Mucosa of rectum (tissue), 2 donors: ENCODE results near the gene HEG1.

Experiments used
- H3K27ac ChIP-seq, 2 donors: one replicate each; pipeline ENCODE4 v1.7.0; 2013; ENCODE audit warnings: inconsistent platforms in 2 of 2, low read depth in 2 of 2, low read length in 2 of 2
- H3K27me3 ChIP-seq, 2 donors: one replicate each; pipeline ENCODE4 v1.7.0; 2013; ENCODE audit warnings: low read length in 2 of 2; ENCODE audit not compliant: control insufficient read depth in 2 of 2, insufficient read depth in 2 of 2
- H3K36me3 ChIP-seq, 2 donors: one replicate each; pipeline ENCODE4 v1.7.0; 2013; ENCODE audit warnings: low read length in 2 of 2; ENCODE audit not compliant: control insufficient read depth in 2 of 2, insufficient read depth in 2 of 2
- H3K4me1 ChIP-seq, 2 donors: one replicate each; pipeline ENCODE4 v1.7.0; 2013; ENCODE audit warnings: low read length in 2 of 2, mild to moderate bottlenecking in 1 of 2; ENCODE audit not compliant: control insufficient read depth in 2 of 2, insufficient read depth in 2 of 2
- H3K4me3 ChIP-seq, 2 donors: one replicate each; pipeline ENCODE4 v1.7.0; 2013; ENCODE audit warnings: low read length in 2 of 2
- H3K9ac ChIP-seq, 2 donors: one replicate each; pipeline ENCODE4 v1.7.0; 2013; ENCODE audit warnings: low read length in 2 of 2, low read depth in 1 of 2, mild to moderate bottlenecking in 1 of 2
- H3K9me3 ChIP-seq, 2 donors: one replicate each; pipeline ENCODE4 v1.7.0; 2013; ENCODE audit warnings: low read length in 2 of 2; ENCODE audit not compliant: control insufficient read depth in 2 of 2
- donor health status: healthy.
- donor health status: Normal muscosa, but diverticular disease.

Gene HEG1

GRCh38 chr3:125048282-125048681 is 7.5 kb downstream of the HEG1 start:
- Histone ChIP-seq H3K27ac (no peak overlapping the region), H3K27me3 (no peaks in the 10 kb centered on the region), H3K9ac (no peak overlapping the region), H3K36me3 (no peaks in the 10 kb centered on the region), H3K4me3 (no peak overlapping the region), H3K4me1 (peaks cover 23 to 28% of the 10 kb centered on the region in 2 donors), H3K9me3 (no peaks in the 10 kb centered on the region)

DNA sequence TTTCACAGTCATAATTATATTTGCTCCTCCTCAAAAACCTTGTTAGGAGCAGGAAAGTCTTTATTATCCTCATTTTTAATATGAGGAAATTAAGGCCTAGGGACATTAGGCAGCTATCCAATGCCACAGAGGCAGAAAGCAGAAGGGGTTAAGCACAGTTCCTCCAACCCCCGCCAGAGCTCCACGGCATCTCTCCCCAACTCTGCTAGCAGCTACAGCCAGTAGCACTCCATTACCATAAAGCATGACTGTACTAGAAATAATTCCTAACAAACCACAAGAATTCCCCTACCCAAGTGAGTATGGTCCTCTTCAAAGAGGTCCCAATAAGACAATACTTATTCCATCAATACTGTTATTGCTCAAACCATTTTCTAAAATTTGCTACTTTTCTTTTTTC is 9.8 kb downstream of the HEG1 start:
- Histone ChIP-seq H3K27ac (no peak overlapping the region), H3K36me3 (no peaks in the 10 kb centered on the region), H3K4me3 (no peak overlapping the region), H3K9ac (no peak overlapping the region), H3K4me1 (peaks cover 22 to 23% of the 10 kb centered on the region in 2 donors), H3K9me3 (no peaks in the 10 kb centered on the region), H3K27me3 (no peaks in the 10 kb centered on the region)

GRCh38 chr3:125045194-125045593 is 10.6 kb downstream of the HEG1 start:
- no peaks in the 10 kb centered on the region for H3K27me3 ChIP-seq
- H3K27ac ChIP-seq: no peak overlapping the region
- no peak overlapping the region for H3K9ac ChIP-seq
- no peaks in the 10 kb centered on the region for H3K9me3 ChIP-seq
- peaks cover 20 to 22% of the 10 kb centered on the region in 2 donors for H3K4me1 ChIP-seq
- H3K4me3 ChIP-seq: no peak overlapping the region
- H3K36me3 ChIP-seq: no peaks in the 10 kb centered on the region

DNA sequence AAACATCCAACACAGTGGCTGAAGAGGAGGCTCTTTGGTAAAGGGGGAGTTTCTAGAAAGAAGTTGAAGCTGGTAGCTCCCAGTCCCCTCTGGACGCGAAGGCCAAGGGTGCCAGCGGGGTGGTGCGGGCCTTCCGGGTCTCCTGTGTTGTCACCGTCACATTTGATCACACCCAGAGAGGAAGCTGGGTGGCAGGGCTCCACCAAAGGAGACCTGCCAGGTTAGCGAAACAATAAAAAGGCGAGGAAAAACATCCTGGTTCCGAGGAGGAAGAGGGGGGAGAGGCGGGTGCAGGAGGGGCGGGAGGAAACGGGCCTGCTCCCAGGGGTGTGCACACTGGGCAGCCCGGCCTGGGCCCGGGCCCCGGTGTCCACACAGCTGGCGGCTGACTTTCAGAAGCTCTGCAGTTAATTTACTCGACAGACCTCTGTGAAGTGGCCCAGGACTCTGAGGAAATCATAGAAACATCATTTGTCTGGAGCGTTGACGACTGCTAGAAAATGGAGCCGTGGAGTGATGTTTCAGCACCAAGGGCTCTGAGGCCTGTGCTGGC is 12.1 kb downstream of the HEG1 start:
- Histone ChIP-seq H3K9ac (peak overlapping the region; percentile 13 to 47), H3K4me1 (peaks cover 23 to 28% of the 10 kb centered on the region in 2 donors), H3K27ac (peak overlapping the region; percentile 72 to 73), H3K9me3 (no peaks in the 10 kb centered on the region), H3K4me3 (peak overlapping the region in 1 of 2 donors; percentile 56), H3K27me3 (no peaks in the 10 kb centered on the region), H3K36me3 (no peaks in the 10 kb centered on the region)

DNA sequence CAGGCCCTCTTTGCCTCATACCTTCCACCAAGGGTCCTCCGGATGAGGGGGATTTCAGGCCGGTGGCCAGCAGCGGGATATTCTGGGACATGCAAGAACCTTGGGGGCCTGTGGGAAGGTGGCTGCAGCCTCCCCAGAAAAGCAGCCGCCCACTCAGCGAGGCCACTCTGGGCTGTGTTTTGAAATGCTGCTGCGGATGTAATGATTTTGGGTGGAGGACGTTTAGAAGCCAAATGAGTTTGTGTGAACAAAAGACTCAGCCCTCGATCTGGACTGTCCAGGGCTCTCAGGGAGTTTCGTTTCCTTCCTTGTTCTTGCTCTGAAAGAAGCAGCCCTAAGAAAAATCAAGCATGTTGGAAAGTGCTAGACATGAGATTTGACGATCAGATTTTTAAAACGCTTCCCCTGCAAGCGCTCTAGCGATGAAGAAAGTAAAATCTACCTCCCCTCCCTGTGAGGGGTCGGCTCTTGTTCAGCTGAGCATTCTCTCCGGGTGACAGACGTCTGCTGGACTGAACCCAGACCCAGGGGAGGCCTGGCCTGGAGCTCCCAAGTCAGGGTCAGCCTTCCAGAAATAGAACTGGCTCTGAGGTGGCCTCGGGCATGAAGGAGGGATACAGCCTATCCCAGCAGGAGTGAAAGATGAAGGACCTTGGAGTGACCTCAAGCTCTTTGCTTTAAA is 12.9 kb downstream of the HEG1 start:
- Histone ChIP-seq H3K4me1 (peaks cover 23 to 28% of the 10 kb centered on the region in 2 donors), H3K36me3 (no peaks in the 10 kb centered on the region), H3K27ac (peak overlapping the region; percentile 72 to 73), H3K27me3 (no peaks in the 10 kb centered on the region), H3K4me3 (peak overlapping the region in 1 of 2 donors; percentile 56), H3K9ac (peak overlapping the region in 1 of 2 donors; percentile 13), H3K9me3 (no peaks in the 10 kb centered on the region)

DNA sequence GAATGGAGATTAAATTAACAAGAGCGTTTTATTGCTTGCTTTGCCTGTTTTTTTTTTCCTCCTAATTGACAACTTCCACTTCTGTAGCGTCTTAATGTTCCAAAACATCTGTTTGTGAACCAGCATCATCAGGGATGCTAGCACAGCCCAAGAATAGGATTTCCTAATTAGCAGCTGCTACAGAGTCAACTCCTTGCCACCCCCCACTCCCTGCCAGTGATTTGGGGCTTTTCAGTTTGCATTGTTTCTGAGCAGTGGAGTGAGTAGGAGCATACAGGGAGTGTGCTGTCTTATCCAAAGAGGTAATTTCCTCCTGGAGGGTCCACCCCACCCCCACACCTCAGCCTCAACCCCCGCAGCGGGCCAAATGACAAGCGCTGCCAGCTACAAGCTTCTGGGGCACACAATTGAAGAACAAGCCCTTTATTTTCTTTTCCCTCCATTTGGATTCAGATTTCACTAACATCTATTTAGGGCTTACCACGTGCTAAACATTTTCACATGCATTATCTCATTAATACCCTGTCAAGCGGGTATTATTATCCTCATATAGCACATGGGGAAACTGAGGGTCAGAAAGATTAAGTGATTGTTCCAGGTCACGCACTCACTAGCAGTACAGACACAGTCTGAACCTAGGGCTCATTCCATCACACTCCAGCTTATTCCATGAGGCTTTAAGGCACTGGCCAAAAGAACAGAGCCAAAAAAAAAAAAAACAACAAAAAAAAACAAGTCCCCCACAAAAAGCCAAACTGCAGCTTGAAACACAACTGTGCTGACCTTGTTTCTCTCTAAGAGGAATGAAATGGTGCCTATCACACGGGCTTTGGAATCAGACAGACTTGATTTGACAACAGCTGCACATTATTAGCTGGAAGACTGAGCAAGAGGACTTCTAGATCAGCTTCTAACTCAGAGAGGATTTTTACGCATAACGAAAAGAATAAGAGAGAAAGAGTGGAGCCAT is 16.4 kb downstream of the HEG1 start:
- H3K36me3 ChIP-seq: no peaks in the 10 kb centered on the region
- peaks cover 17 to 21% of the 10 kb centered on the region in 2 donors for H3K4me1 ChIP-seq
- H3K27me3 ChIP-seq: no peaks in the 10 kb centered on the region
- H3K9me3 ChIP-seq: no peaks in the 10 kb centered on the region
- no peak overlapping the region for H3K4me3 ChIP-seq
- peak overlapping the region; percentile 35 to 42 for H3K27ac ChIP-seq
- no peak overlapping the region for H3K9ac ChIP-seq

- H3K9ac ChIP-seq: no peak overlapping the region
- peaks cover 3 to 9% of the 10 kb centered on the region in 2 donors for H3K4me1 ChIP-seq
- no peaks in the 10 kb centered on the region for H3K36me3 ChIP-seq
- no peak overlapping the region for H3K27ac ChIP-seq
- H3K9me3 ChIP-seq: no peaks in the 10 kb centered on the region
- H3K27me3 ChIP-seq: no peaks in the 10 kb centered on the region
- H3K4me3 ChIP-seq: no peak overlapping the region
Measured at GRCh38 chr3:125037498-125038150, 18.2 kb downstream of the HEG1 start.

GRCh38 chr3:125035217-125035616 is 20.6 kb downstream of the HEG1 start:
- no peaks in the 10 kb centered on the region for H3K27me3 ChIP-seq
- no peak overlapping the region for H3K9ac ChIP-seq
- no peaks in the 10 kb centered on the region for H3K9me3 ChIP-seq
- H3K4me3 ChIP-seq: no peak overlapping the region
- H3K4me1 ChIP-seq: peaks cover 3 to 6% of the 10 kb centered on the region in 2 donors
- no peak overlapping the region for H3K27ac ChIP-seq
- H3K36me3 ChIP-seq: no peaks in the 10 kb centered on the region

GRCh38 chr3:125033616-125034015 is 22.2 kb downstream of the HEG1 start:
- Histone ChIP-seq H3K9ac (no peak overlapping the region), H3K4me1 (no peaks in the 10 kb centered on the region), H3K36me3 (no peaks in the 10 kb centered on the region), H3K9me3 (no peaks in the 10 kb centered on the region), H3K4me3 (no peak overlapping the region), H3K27ac (no peak overlapping the region), H3K27me3 (no peaks in the 10 kb centered on the region)
